Germinal center (tissue), 1 donor: Measurements from ENCODE around the gene ADCY2.

Experiments
- DNase-seq: peaks from one replicate; pipeline ENCODE4 v3.0.0; 2012; ENCODE audit warnings: mixed read lengths, low spot score

Gene ADCY2

DNA sequence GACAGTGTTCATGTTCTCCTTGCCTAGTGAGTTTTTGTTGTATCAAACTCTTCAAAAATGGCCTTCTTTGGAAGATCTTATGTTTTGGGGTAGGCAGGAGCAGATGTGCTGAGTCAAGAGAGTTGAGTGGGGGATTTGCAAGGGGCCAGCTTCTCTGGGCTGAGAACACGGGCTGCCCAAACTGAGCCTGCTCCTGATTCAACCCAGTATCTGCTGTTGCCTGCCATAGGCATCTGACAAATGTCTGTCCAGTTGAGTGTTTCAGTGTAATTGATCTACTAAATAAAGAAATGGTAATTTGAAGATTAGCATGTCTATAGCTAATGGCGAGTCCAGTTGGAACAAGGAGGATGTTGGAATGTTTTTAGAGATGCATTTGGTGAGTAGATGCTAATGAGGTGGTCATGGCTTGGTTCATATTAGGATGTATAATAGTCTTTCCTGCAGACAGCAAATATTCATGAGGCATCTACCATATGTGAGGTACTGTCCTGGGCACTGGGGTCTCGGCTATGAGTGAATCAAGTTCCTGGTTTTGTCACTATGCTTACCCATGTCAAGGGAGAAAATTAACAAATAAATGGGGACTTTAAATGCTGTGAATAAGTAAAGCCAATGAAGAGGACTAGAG, 119.5 kb downstream of the ADCY2 start:
- no peak for DNase-seq

DNA sequence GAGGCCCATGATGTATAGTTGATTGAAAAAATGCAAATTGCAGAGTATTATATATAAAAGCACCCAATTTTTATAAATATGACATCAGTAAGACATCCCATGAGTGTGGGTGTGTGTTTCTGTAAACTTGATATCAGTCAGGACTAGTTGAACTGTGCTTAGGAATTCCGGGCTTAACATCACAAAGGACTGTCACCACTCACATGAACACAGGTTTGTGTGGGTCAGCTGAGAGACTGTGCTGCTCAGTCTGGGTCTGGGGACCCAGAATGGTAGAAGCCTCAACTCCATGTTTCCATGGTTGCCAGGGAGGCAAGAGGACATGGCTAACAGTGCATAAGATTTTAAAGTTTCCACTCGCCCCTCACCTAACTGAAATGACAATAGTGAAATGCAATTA, 120.3 kb downstream of the ADCY2 start:
- no peak for DNase-seq

DNA sequence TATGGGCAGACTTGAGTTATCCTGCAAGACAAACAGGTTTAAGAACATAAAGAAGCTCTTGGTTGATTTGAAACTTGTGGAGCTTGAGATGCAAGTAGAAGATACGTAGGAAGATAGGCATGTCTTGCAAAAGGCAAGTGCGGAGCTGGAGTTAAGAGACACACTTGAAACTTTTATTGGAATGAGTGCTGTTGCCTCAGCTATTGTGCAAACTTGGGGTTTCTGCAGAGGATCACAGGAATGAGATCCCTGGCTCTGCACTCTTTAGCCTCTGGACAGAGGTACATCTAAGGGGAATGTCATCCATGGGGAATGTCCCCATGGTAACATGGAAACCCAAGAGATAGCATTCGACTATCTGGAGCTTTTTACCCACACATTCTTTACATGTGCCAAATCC, 121.1 kb downstream of the ADCY2 start:
- DNase-seq, result no peak

DNA sequence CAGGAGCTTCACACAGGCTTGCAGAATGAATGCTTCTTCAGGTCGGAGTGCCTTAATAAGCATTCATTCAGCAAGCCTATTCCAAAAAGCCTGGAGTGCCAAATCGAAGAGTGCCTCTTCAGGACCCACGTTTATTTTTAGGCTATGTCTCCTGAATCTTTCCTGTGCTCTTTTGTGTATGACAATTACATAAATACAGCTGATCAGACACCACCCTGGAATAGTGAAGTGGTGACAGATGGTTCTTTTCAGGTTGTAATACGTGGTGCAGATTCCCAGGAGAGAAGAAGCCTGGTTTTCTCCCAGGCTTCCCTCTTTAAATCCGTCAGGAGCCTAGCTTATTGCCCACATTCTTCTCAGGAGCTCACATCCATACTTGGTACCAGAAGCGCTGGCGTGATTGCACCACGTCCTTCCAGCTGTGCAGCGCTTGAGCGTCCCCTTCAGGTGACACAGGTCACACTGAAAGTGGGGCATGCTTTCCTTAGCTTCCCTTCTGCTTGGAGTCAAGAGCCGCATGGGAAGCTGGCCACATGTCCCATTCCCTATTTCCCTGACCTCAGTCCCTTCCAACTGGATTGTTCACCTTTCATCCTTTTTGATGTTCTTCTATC, 123.1 kb downstream of the ADCY2 start:
- no peak for DNase-seq

DNA sequence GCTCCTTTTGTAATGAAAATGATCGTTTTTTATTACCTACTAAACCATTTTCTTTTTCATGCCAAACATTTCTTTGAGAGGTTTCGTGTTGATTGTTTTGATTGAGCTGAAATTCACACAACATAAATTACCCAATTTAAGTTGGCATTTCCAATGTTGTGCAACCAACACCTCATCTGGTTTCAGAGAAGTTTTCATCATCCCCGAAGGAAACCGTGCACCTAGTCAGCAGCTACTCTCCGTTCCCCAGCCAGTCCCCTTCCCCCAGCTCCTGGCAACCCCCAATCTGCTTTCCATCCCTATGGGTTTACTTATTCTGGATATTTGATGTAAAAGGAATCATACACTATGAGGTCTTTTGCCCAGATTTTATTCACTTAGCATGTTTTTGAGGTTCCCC, 123.6 kb downstream of the ADCY2 start:
- DNase-seq, result no peak

DNA sequence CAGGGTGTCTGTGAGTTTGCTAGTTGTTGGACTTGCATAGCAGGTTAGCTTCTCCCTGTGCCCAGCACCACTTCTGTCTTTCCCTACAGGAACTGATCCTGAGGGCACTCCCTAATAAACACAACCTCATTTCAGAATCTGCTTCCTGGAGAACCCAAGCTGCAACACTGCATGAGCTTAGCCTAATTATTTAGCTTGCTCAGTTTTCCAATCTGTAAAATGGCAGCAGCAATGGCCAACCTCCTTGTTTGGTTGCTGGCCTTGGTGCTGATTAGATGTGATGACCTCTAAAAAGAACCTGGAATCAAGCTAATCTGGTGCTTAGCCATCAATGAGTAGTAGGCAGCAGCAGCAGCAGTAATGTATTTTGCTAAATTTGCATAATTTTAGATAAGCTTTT, 133.9 kb downstream of the ADCY2 start:
- no peak for DNase-seq

DNA sequence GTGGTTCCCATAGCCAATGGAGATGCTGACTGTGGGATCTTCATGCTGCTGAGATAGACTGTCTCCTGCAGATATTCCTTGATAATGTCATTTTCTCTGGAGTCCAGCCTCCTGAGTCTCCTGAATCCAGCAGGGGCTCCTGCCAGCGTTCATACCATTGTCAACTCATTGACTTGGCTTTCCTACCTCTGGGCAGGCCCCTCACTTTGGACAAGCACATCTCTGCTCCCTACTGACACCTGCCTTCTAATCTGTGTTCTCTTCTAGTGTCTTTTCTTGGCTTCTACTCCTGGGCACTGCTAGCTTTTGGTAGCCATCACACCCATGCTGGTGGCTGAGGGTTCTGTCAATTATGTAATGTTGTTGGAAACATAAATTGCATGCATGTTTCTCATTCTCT, 138.0 kb downstream of the ADCY2 start:
- no peak for DNase-seq

DNA sequence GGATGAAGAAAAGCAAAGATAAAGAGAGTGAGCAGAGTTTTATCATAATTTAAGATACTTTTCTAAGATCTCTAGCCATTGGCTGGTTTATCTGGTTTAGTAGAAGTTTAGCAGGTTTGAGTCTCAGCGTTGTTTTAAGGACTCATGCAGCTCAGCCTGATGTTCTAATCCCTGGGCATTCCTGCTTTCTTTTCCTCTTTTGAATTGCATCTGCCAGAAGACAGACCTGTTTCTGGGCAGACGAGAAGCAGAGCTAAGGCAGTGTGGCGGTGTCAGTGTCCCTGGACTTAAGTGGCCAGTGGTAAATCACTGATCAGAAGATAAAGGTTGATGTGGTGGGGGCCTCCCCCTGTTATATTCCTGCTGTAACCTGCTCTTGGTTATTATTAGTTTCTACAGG, 138.6 kb downstream of the ADCY2 start:
- no peak for DNase-seq

DNA sequence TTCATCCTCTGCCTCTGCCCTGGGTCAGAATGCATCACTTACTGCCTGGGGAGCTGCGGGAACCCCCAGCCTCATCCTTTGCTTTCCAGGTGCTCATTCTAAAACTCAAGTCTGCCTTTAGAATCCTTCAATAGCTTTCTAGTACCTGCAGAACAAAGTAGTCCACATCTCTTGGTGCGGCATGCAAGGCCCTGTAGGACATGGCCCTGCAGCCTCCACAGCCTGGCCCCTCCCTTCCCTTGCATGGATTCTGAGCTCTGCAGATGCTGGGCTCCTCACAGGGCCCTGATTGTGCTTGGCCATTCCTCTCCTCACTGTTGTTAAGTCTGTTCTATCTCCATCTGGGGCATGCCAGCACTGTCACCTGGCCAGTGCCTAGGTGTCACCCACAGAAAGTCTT, 141.6 kb downstream of the ADCY2 start:
- DNase-seq, result no peak

DNA sequence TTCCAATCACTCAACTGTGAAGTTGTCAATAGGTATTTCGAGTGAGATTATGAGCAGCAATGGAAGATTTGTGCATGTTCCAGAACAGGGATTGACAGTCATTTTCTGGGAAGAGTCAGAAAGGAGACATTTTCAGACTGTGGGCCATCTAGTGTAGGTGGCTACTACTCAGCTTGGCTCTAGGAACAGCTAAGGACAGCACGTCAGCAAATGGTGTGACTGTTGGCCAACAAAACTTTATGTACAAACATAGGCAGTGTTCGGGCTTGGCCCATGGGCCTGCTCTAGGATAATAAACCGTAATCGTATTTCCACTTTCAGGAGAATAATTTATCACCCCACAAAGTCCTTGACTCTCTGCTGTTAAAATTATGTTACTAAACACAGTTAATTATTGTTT, 143.6 kb downstream of the ADCY2 start:
- DNase-seq, result no peak

DNA sequence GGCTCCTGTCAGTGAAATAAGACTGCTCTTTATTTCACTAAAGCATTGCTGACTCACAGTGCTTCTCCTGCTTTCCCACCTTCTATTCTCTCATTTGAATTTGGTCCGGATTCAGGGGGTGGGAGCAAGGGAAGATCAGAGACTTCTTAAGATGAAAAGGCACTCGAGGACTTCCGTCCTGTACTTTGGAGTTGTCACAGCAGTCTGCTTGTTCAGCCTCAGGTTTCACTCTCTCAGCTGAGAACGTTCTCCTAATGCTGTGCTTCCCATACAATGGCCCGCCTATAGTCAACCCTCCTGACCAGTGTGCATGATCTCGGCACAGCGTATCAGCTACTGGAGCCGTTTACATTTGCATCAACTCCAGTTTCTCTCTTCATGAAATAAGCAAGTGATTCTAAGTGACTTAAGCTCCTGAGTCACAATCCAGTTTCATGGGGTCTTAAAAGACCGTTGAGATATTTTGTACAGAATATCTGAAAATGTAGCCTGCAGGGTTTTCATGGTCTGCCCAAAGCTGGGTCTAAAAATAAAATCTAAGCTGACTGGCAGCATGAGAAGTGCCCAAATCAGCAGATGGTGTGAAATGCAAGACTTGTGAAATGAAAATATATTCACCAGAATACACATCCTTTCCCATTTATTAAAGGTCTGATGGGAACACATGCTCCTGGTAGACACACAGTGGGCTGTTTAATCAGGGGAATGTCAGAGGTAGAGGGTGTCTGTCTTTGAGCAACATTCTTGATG, 145.0 kb downstream of the ADCY2 start:
- DNase-seq, result no peak

DNA sequence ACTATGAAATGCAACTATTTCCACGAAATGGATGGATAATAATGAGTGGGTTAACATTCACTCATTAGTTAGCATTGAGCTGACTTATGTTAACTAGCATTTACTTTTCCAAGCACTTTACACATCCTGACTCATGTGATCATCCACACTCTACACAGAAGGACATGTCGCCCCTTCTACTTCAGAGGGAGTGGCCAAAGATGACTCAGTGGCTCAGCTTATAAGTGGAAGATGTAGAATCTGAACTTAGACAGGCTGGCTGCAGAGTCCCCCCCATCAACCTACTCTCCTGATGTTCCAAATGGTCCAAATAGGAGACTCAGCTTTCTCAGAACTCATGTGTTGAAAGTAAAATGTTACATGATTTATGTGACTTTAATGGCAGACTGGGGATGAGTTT, 146.0 kb downstream of the ADCY2 start:
- DNase-seq, result no peak

DNA sequence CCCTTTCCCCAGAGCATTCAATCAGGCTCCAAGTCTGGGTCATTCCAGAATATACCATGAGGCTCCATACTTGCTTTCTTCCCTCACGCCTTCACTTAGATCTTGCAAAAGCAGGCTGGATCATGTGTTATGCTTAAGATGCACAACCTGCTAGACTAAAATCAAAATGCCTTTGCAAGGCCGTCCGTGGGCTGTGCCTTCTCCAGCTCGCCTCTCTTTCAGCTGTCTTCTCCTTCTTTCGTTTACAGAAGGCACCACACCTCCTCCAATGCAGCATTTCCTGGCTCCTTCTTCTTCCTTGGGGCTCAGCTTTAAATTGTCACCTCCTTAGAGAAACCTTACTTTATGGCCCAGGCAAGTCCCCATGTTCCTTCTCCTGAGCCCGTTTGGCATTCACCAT, 150.6 kb downstream of the ADCY2 start:
- no peak for DNase-seq

DNA sequence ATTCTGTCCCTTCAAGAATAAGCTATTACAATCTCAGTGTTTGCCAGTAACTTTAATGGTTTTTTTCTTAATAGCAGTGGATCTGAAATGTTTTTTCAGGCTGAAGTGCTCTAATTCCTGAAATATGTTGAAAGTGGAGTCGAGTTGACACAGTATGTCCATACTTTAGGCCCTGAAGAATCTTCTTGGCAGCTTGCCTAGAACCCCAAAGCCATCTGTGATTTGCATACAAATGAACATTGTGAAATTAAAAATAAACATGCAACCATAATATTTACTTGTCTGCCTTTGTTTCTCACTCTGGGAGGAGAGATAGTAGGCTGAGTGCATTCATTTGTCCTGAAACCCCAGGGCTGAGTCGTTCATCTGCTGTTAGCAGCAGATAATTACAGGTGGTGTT, 152.7 kb downstream of the ADCY2 start:
- no peak for DNase-seq

DNA sequence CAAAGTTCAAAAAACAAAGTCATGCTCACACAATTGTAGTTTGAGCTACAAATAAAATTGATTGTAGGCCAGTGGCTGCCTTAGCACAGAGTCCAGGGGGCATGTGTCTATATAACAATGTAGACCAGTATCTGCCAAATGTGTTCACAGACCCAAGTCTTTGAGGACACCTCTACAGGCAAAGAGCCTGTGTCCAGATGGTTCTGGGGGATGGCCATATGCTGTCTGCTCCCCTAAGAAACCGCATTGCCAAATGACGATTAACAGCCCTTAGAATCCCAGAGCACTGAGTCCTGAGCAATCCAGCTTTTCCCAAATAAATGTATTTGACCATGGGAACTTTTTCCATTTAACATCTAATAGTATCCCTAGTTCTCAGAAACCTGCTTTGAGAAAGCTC, 169.6 kb downstream of the ADCY2 start:
- DNase-seq, result no peak

DNA sequence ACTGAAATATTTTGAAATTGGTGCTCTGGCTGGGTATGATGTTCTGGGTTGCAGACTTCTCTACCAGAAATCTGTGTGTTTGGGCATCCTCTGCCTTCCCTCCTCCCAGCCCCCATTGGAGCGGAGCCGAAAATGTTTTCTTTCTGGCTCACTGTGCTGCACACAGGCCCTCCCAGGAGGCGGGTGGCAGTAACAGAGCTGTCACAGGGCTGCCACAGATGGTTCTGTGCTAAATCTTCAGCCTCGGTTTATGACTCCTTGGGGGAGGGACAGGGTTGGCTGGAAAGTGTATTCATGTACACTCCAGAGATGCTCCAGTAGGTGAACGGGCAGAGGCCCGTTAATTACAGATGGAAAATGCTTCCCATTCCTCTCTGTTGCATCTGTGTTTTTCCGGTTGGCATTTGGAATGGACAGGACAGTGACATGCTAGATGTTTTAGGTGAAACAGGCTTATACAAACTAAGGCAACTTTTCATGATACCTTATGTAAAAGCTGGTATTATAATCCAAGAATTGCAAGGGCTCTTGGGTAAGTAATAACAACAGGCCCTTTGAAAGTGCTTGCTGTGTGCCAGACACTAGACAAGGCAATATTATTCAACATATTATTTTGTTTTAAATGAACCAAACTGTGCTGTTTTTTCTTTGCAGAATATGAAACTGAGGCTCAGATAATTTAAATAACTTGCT, 180.2 kb downstream of the ADCY2 start:
- DNase-seq, result no peak

DNA sequence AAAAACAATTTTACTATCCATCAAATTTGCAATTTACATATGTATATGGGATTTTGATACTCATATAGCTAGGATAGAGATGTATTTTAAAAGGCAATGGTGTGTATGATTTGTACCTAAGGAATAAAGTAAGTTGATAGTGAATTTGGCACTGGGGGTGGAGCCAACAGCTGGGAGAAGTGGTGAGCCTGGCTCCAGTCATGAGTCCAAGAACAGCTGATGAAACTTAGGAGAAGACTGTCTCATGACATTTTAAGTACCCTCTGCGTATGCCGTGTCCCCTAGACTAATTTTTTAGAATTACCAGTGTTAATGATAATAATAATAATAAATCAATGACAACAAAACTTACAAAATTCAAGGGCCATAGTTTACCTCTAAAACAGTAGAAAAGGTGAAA, 181.4 kb downstream of the ADCY2 start:
- DNase-seq, result no peak

DNA sequence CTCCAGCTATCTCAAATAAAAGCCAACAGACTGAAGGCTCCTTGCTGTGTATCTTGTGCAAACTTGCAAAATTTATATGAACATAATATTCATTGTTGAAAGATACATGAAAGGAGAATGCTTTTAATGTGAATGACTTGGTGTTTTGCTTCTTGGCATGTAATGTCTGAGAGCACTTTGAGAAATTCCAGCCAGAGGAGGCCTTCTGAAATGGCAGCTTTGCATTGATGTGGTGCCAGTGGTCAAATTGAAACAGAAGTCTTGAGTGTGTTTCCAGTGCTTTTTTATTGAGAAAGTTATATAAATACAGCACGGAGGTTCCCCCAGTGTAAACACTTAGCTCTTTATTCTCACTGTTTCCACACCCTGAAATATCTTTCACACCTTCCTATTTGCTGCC, 182.1 kb downstream of the ADCY2 start:
- DNase-seq, result no peak

DNA sequence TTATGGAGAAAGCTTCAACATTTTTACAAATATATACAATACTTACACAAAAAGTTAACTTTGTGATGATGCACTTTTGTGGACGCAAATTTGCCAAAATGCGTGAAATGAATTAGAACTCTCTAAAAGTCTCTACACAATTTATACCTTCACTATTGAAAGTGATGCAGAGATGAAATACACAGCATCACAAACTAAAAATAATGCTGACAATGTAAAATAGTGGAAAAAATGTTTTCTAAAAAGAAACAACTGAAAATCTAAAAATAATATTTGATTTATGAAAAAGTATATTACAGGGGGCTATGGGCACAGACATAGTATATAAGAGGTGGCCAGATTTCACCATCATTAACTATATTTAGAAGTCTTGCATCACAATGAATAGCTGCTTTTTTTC, 188.8 kb downstream of the ADCY2 start:
- no peak for DNase-seq

DNA sequence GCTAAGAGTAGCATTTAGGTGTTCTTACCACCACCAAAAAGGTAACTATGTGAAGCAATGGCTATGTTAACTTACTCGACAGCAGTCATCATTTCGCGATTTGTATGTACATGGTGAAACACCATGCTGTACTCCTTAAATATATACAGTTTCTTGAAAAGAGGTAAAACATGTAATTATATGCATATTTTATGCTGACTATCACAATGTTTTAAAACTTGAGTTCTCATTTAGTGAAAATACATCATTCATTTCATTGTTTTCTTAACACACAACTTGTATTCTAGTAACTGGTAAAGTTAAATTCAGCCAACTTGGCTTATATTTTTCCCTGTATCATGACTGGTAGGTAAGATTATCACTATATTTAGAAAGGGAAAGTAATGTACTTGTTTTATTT, 189.9 kb downstream of the ADCY2 start:
- DNase-seq, result no peak

DNA sequence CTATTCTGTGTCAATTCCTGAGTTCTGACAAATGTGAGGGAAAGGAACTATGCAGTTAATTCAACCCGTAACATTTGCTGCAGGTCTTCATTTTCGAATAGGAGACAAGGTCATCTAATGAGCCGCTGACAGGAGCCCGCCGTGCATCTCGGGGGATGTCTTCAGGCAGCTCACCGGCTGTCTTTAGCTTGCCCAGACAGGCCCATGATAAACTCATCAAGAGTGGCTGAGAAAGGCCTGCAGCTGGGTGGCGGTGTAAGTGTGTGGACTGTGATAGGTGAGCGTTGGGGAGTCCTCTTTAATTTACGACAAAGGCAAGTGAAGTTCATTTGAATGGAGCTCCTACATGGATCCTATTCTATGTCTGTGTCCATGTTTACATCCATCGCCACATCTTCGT, 190.5 kb downstream of the ADCY2 start:
- no peak for DNase-seq

DNA sequence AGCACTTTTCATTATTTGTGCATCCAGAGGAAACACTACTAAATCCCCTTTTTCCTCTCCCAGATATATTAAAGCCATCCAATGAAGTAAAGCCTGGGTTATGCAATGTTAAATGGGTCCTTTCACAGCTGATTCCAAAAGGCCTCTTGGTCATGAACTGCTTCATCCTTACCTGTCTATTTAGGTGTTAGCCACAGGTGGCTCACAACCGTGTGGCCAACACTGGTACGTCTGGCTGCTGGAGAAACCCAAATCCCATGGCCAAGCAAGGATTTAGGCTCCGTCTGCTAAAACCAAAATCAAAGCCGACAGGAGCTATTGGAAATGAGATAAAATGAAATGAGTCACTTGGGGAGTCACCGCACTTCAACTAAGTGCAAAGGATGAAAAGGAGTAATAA, 193.9 kb downstream of the ADCY2 start:
- no peak for DNase-seq

DNA sequence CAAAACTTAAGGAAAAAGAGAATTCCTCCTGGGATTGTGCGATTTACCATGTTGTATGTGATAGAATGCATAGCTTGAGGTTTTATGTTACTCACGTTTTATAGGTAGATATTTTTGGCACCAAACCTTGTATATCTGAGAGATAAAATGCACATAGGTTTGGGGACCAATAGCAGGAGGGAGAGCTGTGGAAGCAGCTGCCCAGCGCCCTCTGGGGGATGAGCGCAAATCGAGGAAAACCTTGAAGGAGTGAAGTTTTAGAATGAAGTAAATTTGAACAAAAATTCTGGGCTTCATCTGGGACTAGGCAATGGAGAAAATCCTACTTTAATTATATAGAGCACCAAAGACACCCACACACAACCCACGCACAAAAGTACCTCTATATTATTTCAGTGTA, 197.0 kb downstream of the ADCY2 start:
- DNase-seq, result no peak
